ENCODE results near the gene COL13A1. TPM values are rescaled to one million over a fixed set of nuclear protein-coding genes. Genes with fewer than 3 reads are reported as not detected.

The COL13A1 gene
- total and polyA plus RNA-seq, 2 donors from 2014 or later = 4.0 to 5.2 TPM

- H3K9ac ChIP-seq (ENCODE audit: low read length in 3 of 3) = no peak overlapping the region
- H3K4me3 ChIP-seq (ENCODE audit: low read length in 3 of 3) = no peak overlapping the region
- no peak for FAIRE-seq
- TF ChIP-seq CTCF (IDR thresholded peaks at IDR 0.05; ENCODE audit: borderline replicate concordance, extremely low read depth, insufficient read depth) = no peak
- intact Hi-C loops (cut with DNase I) = no loop called here
- no peaks in the 10 kb centered on the region for H3K9me3 ChIP-seq (ENCODE audit: control insufficient read depth in 2 of 3, insufficient read depth in 1 of 3, low read length in 3 of 3)
- H3K36me3 ChIP-seq (ENCODE audit: control insufficient read depth in 2 of 3, insufficient read depth in 3 of 3, low read length in 3 of 3) = no peaks in the 10 kb centered on the region
- H3K27ac ChIP-seq (ENCODE audit: low read depth in 2 of 2, low read length in 2 of 2) = no peak overlapping the region
- no peaks in the 10 kb centered on the region for H3K4me1 ChIP-seq (ENCODE audit: control insufficient read depth in 2 of 3, insufficient read depth in 2 of 3, low read depth in 1 of 3, low read length in 3 of 3)
- no peaks in the 10 kb centered on the region for H3K27me3 ChIP-seq (ENCODE audit: control insufficient read depth, insufficient read depth, low read length)
- no peak for DNase-seq
Measured at GRCh38 chr10:69826094-69826493, 24.4 kb downstream of the COL13A1 start.

- no peaks in the 10 kb centered on the region for H3K27me3 ChIP-seq (ENCODE audit: control insufficient read depth, insufficient read depth, low read length)
- H3K27ac ChIP-seq (ENCODE audit: low read depth in 2 of 2, low read length in 2 of 2) = no peak overlapping the region
- no peak overlapping the region for H3K9ac ChIP-seq (ENCODE audit: low read length in 3 of 3)
- no peak for TF ChIP-seq CTCF (IDR thresholded peaks at IDR 0.05; ENCODE audit: borderline replicate concordance, extremely low read depth, insufficient read depth)
- intact Hi-C loops (cut with DNase I) = no loop called here
- no peaks in the 10 kb centered on the region for H3K36me3 ChIP-seq (ENCODE audit: control insufficient read depth in 2 of 3, insufficient read depth in 3 of 3, low read length in 3 of 3)
- no peak overlapping the region for H3K4me3 ChIP-seq (ENCODE audit: low read length in 3 of 3)
- no peak for DNase-seq
- no peak for FAIRE-seq
- no peaks in the 10 kb centered on the region for H3K4me1 ChIP-seq (ENCODE audit: control insufficient read depth in 2 of 3, insufficient read depth in 2 of 3, low read depth in 1 of 3, low read length in 3 of 3)
- no peaks in the 10 kb centered on the region for H3K9me3 ChIP-seq (ENCODE audit: control insufficient read depth in 2 of 3, insufficient read depth in 1 of 3, low read length in 3 of 3)
Measured at GRCh38 chr10:69826789-69827554, 25.3 kb downstream of the COL13A1 start.

GRCh38 chr10:69828144-69828870 is 26.6 kb downstream of the COL13A1 start:
- intact Hi-C loops (cut with DNase I) = no loop called here
- no peak for DNase-seq
- no peaks in the 10 kb centered on the region for H3K36me3 ChIP-seq (ENCODE audit: control insufficient read depth in 2 of 3, insufficient read depth in 3 of 3, low read length in 3 of 3)
- H3K9ac ChIP-seq (ENCODE audit: low read length in 3 of 3) = no peak overlapping the region
- no peak for FAIRE-seq
- H3K27me3 ChIP-seq (ENCODE audit: control insufficient read depth, insufficient read depth, low read length) = no peaks in the 10 kb centered on the region
- H3K4me1 ChIP-seq (ENCODE audit: control insufficient read depth in 2 of 3, insufficient read depth in 2 of 3, low read depth in 1 of 3, low read length in 3 of 3) = no peaks in the 10 kb centered on the region
- H3K27ac ChIP-seq (ENCODE audit: low read depth in 2 of 2, low read length in 2 of 2) = no peak overlapping the region
- TF ChIP-seq CTCF (IDR thresholded peaks at IDR 0.05; ENCODE audit: borderline replicate concordance, extremely low read depth, insufficient read depth) = no peak
- H3K9me3 ChIP-seq (ENCODE audit: control insufficient read depth in 2 of 3, insufficient read depth in 1 of 3, low read length in 3 of 3) = no peaks in the 10 kb centered on the region
- no peak overlapping the region for H3K4me3 ChIP-seq (ENCODE audit: low read length in 3 of 3)

Data from kidney (tissue), 14 donors.